C4-2B (cell line): ENCODE measurements around the gene RASGRF2.
"Not testable (repeated sequence)": the region's sequence is repeated elsewhere in the genome, so short reads cannot be mapped to it uniquely, and the experiment has no call there.

Experiments used
- H3K27ac ChIP-seq: fragments of 450-650 bp; 2 replicates; pipeline ENCODE4 v1.5.1; 2017
- ZFX ChIP-seq: fragments of 450-650 bp; IDR thresholded peaks from 2 replicates; pipeline ENCODE4 v1.6.1; 2017
- TF ChIP-seq, protein P1 (sequence below): fragments of 450-650 bp; conservative IDR thresholded peaks from 2 replicates; pipeline ENCODE4 v1.5.1; 2017; ENCODE audit warnings: mild to moderate bottlenecking

RASGRF2 gene

DNA sequence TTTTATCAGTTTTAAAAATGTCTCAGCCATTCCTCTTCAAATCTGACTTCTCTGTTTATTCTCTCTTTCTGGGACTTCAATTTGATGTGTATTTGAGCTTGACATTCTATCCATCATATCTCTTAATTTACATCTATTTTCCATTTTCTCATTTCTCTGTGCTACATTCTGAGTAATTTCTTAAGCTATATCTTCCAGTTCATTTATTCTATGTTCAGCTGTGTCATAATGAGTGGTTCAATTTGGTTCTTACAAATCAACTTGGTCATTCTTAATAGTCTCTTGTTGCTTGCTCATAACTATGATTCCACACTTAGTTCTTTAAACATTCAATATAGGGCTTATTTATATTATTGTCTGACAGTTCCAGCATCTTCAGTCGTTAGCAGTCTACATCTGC lies 289.8 kb downstream of the RASGRF2 start:
- TF ChIP-seq ZFX: no peak
- TF ChIP-seq, protein P1, sequence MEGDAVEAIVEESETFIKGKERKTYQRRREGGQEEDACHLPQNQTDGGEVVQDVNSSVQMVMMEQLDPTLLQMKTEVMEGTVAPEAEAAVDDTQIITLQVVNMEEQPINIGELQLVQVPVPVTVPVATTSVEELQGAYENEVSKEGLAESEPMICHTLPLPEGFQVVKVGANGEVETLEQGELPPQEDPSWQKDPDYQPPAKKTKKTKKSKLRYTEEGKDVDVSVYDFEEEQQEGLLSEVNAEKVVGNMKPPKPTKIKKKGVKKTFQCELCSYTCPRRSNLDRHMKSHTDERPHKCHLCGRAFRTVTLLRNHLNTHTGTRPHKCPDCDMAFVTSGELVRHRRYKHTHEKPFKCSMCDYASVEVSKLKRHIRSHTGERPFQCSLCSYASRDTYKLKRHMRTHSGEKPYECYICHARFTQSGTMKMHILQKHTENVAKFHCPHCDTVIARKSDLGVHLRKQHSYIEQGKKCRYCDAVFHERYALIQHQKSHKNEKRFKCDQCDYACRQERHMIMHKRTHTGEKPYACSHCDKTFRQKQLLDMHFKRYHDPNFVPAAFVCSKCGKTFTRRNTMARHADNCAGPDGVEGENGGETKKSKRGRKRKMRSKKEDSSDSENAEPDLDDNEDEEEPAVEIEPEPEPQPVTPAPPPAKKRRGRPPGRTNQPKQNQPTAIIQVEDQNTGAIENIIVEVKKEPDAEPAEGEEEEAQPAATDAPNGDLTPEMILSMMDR: no peak
- no peak overlapping the region for H3K27ac ChIP-seq

DNA sequence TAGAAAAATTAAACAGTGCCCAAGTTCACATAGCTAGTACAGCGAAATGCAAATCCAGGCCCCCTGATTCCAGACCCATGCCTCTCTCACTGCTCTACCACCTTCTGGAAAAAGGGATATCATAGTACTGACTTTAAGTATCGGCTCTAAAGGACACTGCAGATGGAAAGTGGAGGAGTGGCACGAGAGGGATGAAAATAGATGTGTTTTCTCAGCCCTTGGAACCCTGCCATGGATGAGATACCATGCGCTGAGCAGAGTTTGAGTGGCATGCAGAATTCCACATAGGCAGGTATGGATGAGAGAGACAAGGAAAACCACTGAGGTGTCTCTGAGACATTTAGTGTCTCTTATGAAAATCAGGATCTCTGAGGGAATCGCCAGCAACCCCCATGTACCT lies 291.8 kb downstream of the RASGRF2 start:
- H3K27ac ChIP-seq: no peak overlapping the region
- TF ChIP-seq, protein P1: no peak
- no peak for TF ChIP-seq ZFX

DNA sequence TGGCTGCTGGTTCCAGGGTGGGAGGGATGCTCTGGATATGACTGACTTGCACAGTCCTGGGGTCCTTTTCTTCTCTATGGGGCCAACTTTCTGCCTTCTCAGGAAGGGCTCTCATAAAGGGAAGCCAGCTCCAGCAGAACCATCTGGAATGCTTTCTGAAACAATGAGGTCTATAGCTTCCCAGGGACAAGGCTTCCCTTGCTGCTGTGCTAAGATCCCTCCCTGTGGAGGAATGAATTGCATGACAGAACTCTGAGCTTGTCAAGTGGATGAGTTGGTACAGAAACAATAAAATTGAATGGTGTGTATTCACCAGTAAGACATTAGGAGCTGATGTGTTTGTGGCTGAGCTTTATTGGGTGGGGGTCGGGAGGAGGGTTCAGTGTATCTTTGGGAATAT lies 292.7 kb downstream of the RASGRF2 start:
- H3K27ac ChIP-seq: no peak overlapping the region
- TF ChIP-seq, protein P1: no peak
- no peak for TF ChIP-seq ZFX

DNA sequence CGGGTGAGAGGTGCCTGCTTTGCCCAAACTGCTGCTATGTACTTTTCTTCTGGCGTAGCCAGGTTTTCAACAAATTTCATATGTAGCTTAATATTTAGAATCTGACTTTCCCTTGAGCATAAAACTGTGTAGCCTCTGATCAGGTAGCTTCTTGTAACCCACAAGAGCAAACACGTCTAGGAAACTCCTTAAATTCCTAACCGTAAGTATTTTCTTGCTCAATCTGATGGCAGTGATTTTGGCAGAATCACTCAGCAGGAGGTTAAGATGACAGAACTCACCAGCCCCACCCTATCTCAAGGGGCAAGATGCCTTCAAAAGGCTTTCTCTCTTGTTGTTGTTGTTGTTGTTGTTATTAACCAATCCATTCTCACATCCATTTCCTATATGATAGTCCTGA lies 293.7 kb downstream of the RASGRF2 start:
- no peak overlapping the region for H3K27ac ChIP-seq
- no peak for TF ChIP-seq ZFX
- TF ChIP-seq, protein P1: no peak

DNA sequence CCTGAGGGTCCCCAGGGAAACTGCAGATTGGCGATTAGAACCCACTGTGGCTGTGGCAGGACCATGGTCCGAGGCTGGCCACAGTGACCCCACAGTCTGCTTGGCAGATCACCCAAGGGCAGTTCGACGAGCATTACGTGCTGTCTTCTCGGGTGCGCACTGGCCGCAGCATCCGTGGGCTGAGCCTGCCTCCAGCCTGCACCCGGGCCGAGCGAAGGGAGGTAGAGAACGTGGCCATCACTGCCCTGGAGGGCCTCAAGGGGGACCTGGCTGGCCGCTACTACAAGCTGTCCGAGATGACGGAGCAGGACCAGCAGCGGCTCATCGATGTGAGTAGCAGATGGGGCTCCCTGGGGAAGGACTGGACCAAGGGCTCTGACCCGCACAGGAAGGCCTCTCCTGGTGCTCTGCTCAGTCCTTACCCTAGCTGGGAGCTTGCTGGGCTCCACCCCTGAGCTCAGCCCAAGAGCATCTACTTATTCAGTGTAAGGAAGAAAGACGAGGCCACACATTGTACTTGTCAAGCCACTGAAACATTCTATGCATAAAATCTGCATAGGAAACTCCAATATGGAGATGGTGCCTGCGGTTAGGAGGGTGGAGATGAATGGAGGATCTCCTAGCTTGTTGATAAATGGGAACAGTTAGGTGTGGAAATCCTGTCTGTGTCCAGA lies 294.9 kb downstream of the RASGRF2 start:
- no peak overlapping the region for H3K27ac ChIP-seq
- TF ChIP-seq, protein P1: no peak
- no peak for TF ChIP-seq ZFX

DNA sequence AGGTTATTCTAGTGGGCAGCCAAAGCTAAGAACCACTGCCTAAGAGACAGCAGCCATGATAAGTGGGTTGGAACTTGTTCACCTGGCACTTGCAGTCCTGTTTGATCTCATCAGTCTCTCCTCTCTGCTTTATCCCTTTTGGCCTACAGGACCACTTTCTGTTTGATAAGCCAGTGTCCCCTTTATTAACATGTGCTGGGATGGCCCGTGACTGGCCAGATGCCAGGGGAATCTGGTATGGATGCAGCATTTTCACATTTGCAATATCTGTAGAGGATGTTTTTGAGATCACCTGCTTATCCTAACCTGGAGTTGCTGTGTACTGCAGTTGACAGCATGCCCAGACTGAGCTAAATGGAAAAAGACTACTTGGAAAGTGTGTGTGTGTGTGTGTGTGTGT lies 296.6 kb downstream of the RASGRF2 start:
- no peak overlapping the region for H3K27ac ChIP-seq
- TF ChIP-seq, protein P1: no peak
- TF ChIP-seq ZFX: no peak

DNA sequence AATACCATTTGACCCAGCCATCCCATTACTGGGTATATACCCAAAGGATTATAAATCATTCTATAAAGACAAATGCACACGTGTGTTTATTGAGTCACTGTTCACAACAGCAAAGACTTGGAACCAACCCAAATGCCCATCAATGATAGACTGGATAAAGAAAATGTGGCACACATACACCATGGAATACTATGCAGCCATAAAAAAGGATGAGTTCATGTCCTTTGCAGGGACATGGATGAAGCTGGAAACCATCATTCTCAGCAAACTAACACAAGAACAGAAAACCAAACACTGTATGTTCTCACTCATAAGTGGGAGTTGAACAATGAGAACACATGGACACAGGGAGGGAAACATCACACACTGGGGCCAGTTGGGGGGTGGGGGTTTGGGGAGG lies 302.6 kb downstream of the RASGRF2 start:
- not testable (repeated sequence) for H3K27ac ChIP-seq

DNA sequence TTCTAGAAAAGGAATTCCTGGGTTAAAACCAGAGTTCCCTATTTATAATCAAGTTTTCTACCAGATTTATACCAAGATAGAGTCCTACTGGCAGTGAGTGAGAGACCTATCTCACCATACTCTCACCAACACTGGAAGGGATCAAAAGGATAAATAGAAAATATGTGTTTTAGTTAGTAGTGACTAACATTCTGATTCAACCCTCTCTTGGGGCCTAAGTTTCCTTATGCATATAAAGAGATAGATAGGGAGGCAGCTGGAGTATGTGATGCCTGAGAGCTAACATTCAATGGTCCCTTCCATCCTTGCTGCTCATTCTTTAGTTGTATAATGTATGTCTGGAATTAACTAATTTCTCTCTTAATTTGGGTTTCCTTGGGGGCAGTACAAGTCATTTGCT lies 304.9 kb downstream of the RASGRF2 start:
- TF ChIP-seq, protein P1: no peak
- no peak for TF ChIP-seq ZFX
- no peak overlapping the region for H3K27ac ChIP-seq
